ENCODE results near the gene EPHB2. TPM values are rescaled to one million over a fixed set of nuclear protein-coding genes. Genes with fewer than 3 reads are reported as not detected.

The EPHB2 gene
- total RNA-seq, 1 experiment from 2014 or later = 18.5 TPM

- no peak for DNase-seq (ENCODE audit: low spot score)
- TF ChIP-seq ZBTB21 (CRISPR knock-in tag; IDR thresholded peaks at IDR 0.05; ENCODE audit: borderline replicate concordance) (no peak), CBFB (CRISPR knock-in tag; IDR thresholded peaks at IDR 0.05; ENCODE audit: low read depth) (no peak), KAT7 (CRISPR knock-in tag; IDR thresholded peaks at IDR 0.05; ENCODE audit: borderline replicate concordance) (no peak), ZNF121 (CRISPR knock-in tag; IDR thresholded peaks at IDR 0.05) (no peak), IRF2 (CRISPR knock-in tag; IDR thresholded peaks at IDR 0.05; ENCODE audit: borderline replicate concordance, low read depth) (no peak), OVOL2 (CRISPR knock-in tag; IDR thresholded peaks at IDR 0.05; ENCODE audit: borderline replicate concordance) (no peak), JAZF1 (CRISPR knock-in tag; IDR thresholded peaks at IDR 0.05) (no peak), HMGA2 (CRISPR knock-in tag; IDR thresholded peaks at IDR 0.05) (no peak), NR3C1 (CRISPR knock-in tag; conservative IDR thresholded peaks at IDR 0.05; ENCODE audit: low read depth) (no peak), E2F5 (CRISPR knock-in tag; IDR thresholded peaks at IDR 0.05) (no peak), NR1H2 (CRISPR knock-in tag; IDR thresholded peaks at IDR 0.05) (no peak), ZNF512 (CRISPR knock-in tag; IDR thresholded peaks at IDR 0.05; ENCODE audit: borderline replicate concordance) (no peak), ATF3 (CRISPR knock-in tag; conservative IDR thresholded peaks at IDR 0.05) (no peak), ZNF532 (CRISPR knock-in tag; IDR thresholded peaks at IDR 0.05; ENCODE audit: borderline replicate concordance) (no peak), NFYB (CRISPR knock-in tag; conservative IDR thresholded peaks at IDR 0.05; ENCODE audit: low read depth) (no peak), ZNF232 (CRISPR knock-in tag; IDR thresholded peaks at IDR 0.05) (no peak), ELF4 (CRISPR knock-in tag; IDR thresholded peaks at IDR 0.05; ENCODE audit: low read depth) (no peak), AR (CRISPR knock-in tag; IDR thresholded peaks at IDR 0.05) (no peak), CREB1 (CRISPR knock-in tag; IDR thresholded peaks at IDR 0.05) (no peak)
- ChIA-PET CTCF (interaction anchor here (0.6 to 1.4 kb wide), 3 partner anchors 13 to 211 kb away, joined by 3 to 5 read pairs (median 3); no protein-coding TSS in a partner anchor), POLR2A (interaction anchor here (1.0 kb wide), 1 partner anchor 79 kb away, joined by 3 read pairs; no protein-coding TSS in a partner anchor)
- H3K4me1 Mint-ChIP-seq = no peaks in the 10 kb centered on the region
- no peaks in the 10 kb centered on the region for H3K36me3 Mint-ChIP-seq
- H3K4me3 Mint-ChIP-seq = no peak overlapping the region
- no peaks in the 10 kb centered on the region for H3K27me3 Mint-ChIP-seq (ENCODE audit: low read depth)
- H3K27ac Mint-ChIP-seq = peak overlapping the region; percentile 42; the same call in 1 of the 2 replicates
- H3K9me3 Mint-ChIP-seq = no peaks in the 10 kb centered on the region
- no peak for ATAC-seq
These were observed 204.6 kb downstream of the EPHB2 start for GRCh38 chr1:22915231-22915630.
